Body of pancreas (tissue), 4 donors: Measurements from ENCODE around the gene EFR3B. TPM values are rescaled to one million over a fixed set of nuclear protein-coding genes. Genes with fewer than 3 reads are reported as not detected.
"Not testable (repeated sequence)": the region's sequence is repeated elsewhere in the genome, so short reads cannot be mapped to it uniquely, and the experiment has no call there.

Source experiments
- ATAC-seq: fragments of 150-250 bp; one replicate; pipeline ENCODE4 v1.9.1; 2016
- DNase-seq, 4 donors: peaks; one replicate each; pipeline ENCODE4 v3.0.0-alpha.2; 2019
- H3K27ac ChIP-seq, 4 donors: fragments of 200-600 bp; sonication (generic); 1 replicate in 3 of 4; 2 replicates in 1 of 4; pipeline versions ENCODE4 v1.5.1 to v1.6.1; 2016 to 2019; ENCODE audit warnings: mild to moderate bottlenecking in 1 of 4, mixed read lengths in 1 of 4, moderate library complexity in 1 of 4
- H3K27me3 ChIP-seq, 2 donors: fragments of 200-600 bp; sonication (generic); one replicate each; pipeline ENCODE4 v1.6.0; 2016; ENCODE audit warnings: mild to moderate bottlenecking in 1 of 2
- H3K36me3 ChIP-seq, 2 donors: fragments of 200-600 bp; sonication (generic); replicated peaks in 1 of 2; 2 replicates each; pipeline ENCODE4 v1.5.1; 2016; ENCODE audit warnings: low read depth in 2 of 2; ENCODE audit not compliant: insufficient read depth in 1 of 2
- H3K4me1 ChIP-seq: fragments of 200-600 bp; sonication (generic); one replicate; pipeline ENCODE4 v1.6.0; 2016
- H3K4me3 ChIP-seq, 2 donors: fragments of 200-600 bp; sonication (generic); 1 replicate in 1 of 2; 2 replicates in 1 of 2; pipeline ENCODE4 v1.5.1; 2016 to 2019
- H3K9me3 ChIP-seq, 3 donors: fragments of 200-600 bp; sonication (generic); 1 replicate in 2 of 3; 2 replicates in 1 of 3; pipeline ENCODE4 v1.5.1; 2016
- CTCF ChIP-seq, 7 experiments: fragments of 450-650 bp in 4 of 7; fragments of 200-600 bp in 3 of 7; sonication (generic) in 3 of 7; IDR thresholded peaks; one replicate each; pipeline ENCODE4 v1.5.1; 2016 to 2019; ENCODE audit warnings: antibody characterized with exemption in 7 of 7
- POLR2A ChIP-seq, 3 donors: fragments of 450-650 bp; IDR thresholded peaks; one replicate each; pipeline ENCODE4 v1.6.1; 2016; ENCODE audit warnings: antibody characterized with exemption in 3 of 3, mild to moderate bottlenecking in 2 of 3
- WGBS, 2 donors: methylation state at CpG; one replicate each; pipeline ENCODE4 v1.1.5; 2017; 5-methylcytosine and 5-hydroxymethylcytosine counted together
- intact Hi-C: fragments of 100-400 bp; cut with DNase I; formaldehyde crosslinking; loops from one replicate; pipeline ENCODE4 v1.15.1; 2023
- total RNA-seq, 2 donors: library from RNA; depleted of rRNA; stranded (reverse); fragments of >200 nt; gene quantifications; one replicate each; pipeline ENCODE4 v1.1.0, GENCODE V29; 2016

The EFR3B gene
- total RNA-seq, 2 donors from 2014 or later = under 0.01 to 0.52 TPM

GRCh38 chr2:25158096-25158852 lies 116.4 kb downstream of the EFR3B start:
- Histone ChIP-seq H3K27ac (no peak overlapping the region), H3K4me1 (peaks cover 16% of the 10 kb centered on the region), H3K27me3 (no peaks in the 10 kb centered on the region), H3K4me3 (no peak overlapping the region), H3K36me3 (no peaks in the 10 kb centered on the region), H3K9me3 (no peaks in the 10 kb centered on the region)
- intact Hi-C loops = no loop called here
- 88 to 98% methylated on average over 10 of the region's 11 CpGs for WGBS, 2 donors
- no peak for DNase-seq
- TF ChIP-seq POLR2A (IDR thresholded peaks at IDR 0.05) = no peak
- TF ChIP-seq CTCF (IDR thresholded peaks at IDR 0.05) = no peak
- no peak for ATAC-seq

GRCh38 chr2:25159949-25160348 lies 118.1 kb downstream of the EFR3B start:
- intact Hi-C loops = no loop called here
- 78 to 84% methylated on average over 8 of the region's 8 CpGs for WGBS, 2 donors
- TF ChIP-seq POLR2A (IDR thresholded peaks at IDR 0.05) (no peak), CTCF (IDR thresholded peaks at IDR 0.05) (no peak)
- H3K4me1 ChIP-seq = peaks cover 16% of the 10 kb centered on the region
- H3K36me3 ChIP-seq = no peaks in the 10 kb centered on the region
- no peaks in the 10 kb centered on the region for H3K27me3 ChIP-seq
- no peak overlapping the region for H3K27ac ChIP-seq
- H3K4me3 ChIP-seq = no peak overlapping the region
- ATAC-seq = no peak
- DNase-seq = no peak
- no peaks in the 10 kb centered on the region for H3K9me3 ChIP-seq

- intact Hi-C loops = no loop called here
- Histone ChIP-seq H3K27me3 (no peaks in the 10 kb centered on the region), H3K27ac (no peak overlapping the region), H3K4me3 (no peak overlapping the region), H3K9me3 (no peaks in the 10 kb centered on the region), H3K36me3 (no peaks in the 10 kb centered on the region), H3K4me1 (peaks cover 16% of the 10 kb centered on the region)
- no peak for DNase-seq
- no peak for ATAC-seq
- 92 to 96% methylated on average over 9 to 10 of the region's 10 CpGs for WGBS, 2 donors
- TF ChIP-seq CTCF (IDR thresholded peaks at IDR 0.05) = no peak
- no peak for TF ChIP-seq POLR2A (IDR thresholded peaks at IDR 0.05)
Observed at GRCh38 chr2:25160376-25160775, 118.5 kb downstream of the EFR3B start.

- intact Hi-C loops = no loop called here
- Histone ChIP-seq H3K4me3 (peak overlapping the region in 1 of 2 donors; percentile 11), H3K27me3 (no peaks in the 10 kb centered on the region), H3K4me1 (peaks cover 20% of the 10 kb centered on the region), H3K27ac (peak overlapping the region in 1 of 4 donors; percentile 53), H3K36me3 (no peaks in the 10 kb centered on the region), H3K9me3 (no peaks in the 10 kb centered on the region)
- ATAC-seq (peak; percentile 72), DNase-seq (peak; percentile 38 to 75 (median 58))
- 37 to 39% methylated on average over 6 to 54 of the region's 69 CpGs for WGBS, 2 donors
- peak in 1 of 3 donors; percentile 43 for TF ChIP-seq POLR2A (IDR thresholded peaks at IDR 0.05)
- TF ChIP-seq CTCF (IDR thresholded peaks at IDR 0.05) = no peak
Observed at GRCh38 chr2:25161055-25161781, 119.3 kb downstream of the EFR3B start.

- intact Hi-C loops, H3K36me3 ChIP-seq, H3K27ac ChIP-seq, ATAC-seq, DNase-seq, H3K27me3 ChIP-seq, H3K9me3 ChIP-seq, H3K4me3 ChIP-seq: not testable (repeated sequence)
- WGBS, 2 donors = 96 to 97% methylated on average over 7 of the region's 7 CpGs
- peaks cover 25% of the 10 kb centered on the region for H3K4me1 ChIP-seq
Observed at GRCh38 chr2:25162061-25162460, 120.2 kb downstream of the EFR3B start.
